Measurements from ENCODE around the gene ATP5ME. TPM values are rescaled to one million over a fixed set of nuclear protein-coding genes. Genes with fewer than 3 reads are reported as not detected.

The ATP5ME gene
- total and polyA plus RNA-seq, 3 donors from 2014 or later = 123 to 299 (median 139) TPM

GRCh38 chr4:629915-630641 is 44.0 kb downstream of the ATP5ME start:
- Histone ChIP-seq H3K4me1 (no peaks in the 10 kb centered on the region), H3K27me3 (no peaks in the 10 kb centered on the region), H3K4me3 (no peak overlapping the region), H3K36me3 (ENCODE audit: low read depth, missing control alignments) (no peaks in the 10 kb centered on the region), H3K9me3 (no peaks in the 10 kb centered on the region), H3K27ac (no peak overlapping the region)
- TF ChIP-seq POLR2A (IDR thresholded peaks at IDR 0.05) (no peak), CTCF (IDR thresholded peaks at IDR 0.05) (no peak)
- 57 to 71% methylated on average over 14 to 20 of the region's 20 CpGs for WGBS, 2 donors
- no peak for DNase-seq
- intact Hi-C loops (cut with DNase I; ENCODE audit: low total_unique reads) = no loop called here

- no peak for TF ChIP-seq CTCF (IDR thresholded peaks at IDR 0.05)
- no peak for TF ChIP-seq POLR2A (IDR thresholded peaks at IDR 0.05)
- no peaks in the 10 kb centered on the region for H3K36me3 ChIP-seq (ENCODE audit: low read depth, missing control alignments)
- DNase-seq = no peak
- H3K9me3 ChIP-seq = no peaks in the 10 kb centered on the region
- H3K27me3 ChIP-seq = no peaks in the 10 kb centered on the region
- no peak overlapping the region for H3K27ac ChIP-seq
- H3K4me1 ChIP-seq = no peaks in the 10 kb centered on the region
- intact Hi-C loops (cut with DNase I; ENCODE audit: low total_unique reads) = no loop called here
- no peak overlapping the region for H3K4me3 ChIP-seq
- 77 to 82% methylated on average over 4 to 9 of the region's 9 CpGs for WGBS, 2 donors
Observed at GRCh38 chr4:629636-629914, 44.5 kb downstream of the ATP5ME start.

- H3K27me3 ChIP-seq = no peaks in the 10 kb centered on the region
- no peak for DNase-seq
- intact Hi-C loops (cut with DNase I; ENCODE audit: low total_unique reads) = no loop called here
- 92 to 93% methylated on average over 13 to 25 of the region's 27 CpGs for WGBS, 2 donors
- H3K36me3 ChIP-seq (ENCODE audit: low read depth, missing control alignments) = no peaks in the 10 kb centered on the region
- TF ChIP-seq POLR2A (IDR thresholded peaks at IDR 0.05) (no peak), CTCF (IDR thresholded peaks at IDR 0.05) (no peak)
- no peaks in the 10 kb centered on the region for H3K4me1 ChIP-seq
- no peak overlapping the region for H3K27ac ChIP-seq
- no peak overlapping the region for H3K4me3 ChIP-seq
- H3K9me3 ChIP-seq = no peaks in the 10 kb centered on the region
Observed at GRCh38 chr4:628821-629635, 45.0 kb downstream of the ATP5ME start.

- no peak for DNase-seq
- no peaks in the 10 kb centered on the region for H3K36me3 ChIP-seq (ENCODE audit: low read depth, missing control alignments)
- H3K27me3 ChIP-seq = no peaks in the 10 kb centered on the region
- H3K9me3 ChIP-seq = no peaks in the 10 kb centered on the region
- TF ChIP-seq CTCF (IDR thresholded peaks at IDR 0.05) (no peak), POLR2A (IDR thresholded peaks at IDR 0.05) (no peak)
- H3K27ac ChIP-seq = no peak overlapping the region
- intact Hi-C loops (cut with DNase I; ENCODE audit: low total_unique reads) = no loop called here
- no peak overlapping the region for H3K4me3 ChIP-seq
- no peaks in the 10 kb centered on the region for H3K4me1 ChIP-seq
- 84 to 92% methylated on average over 4 to 15 of the region's 17 CpGs for WGBS, 2 donors
Observed at GRCh38 chr4:628311-628741, 45.8 kb downstream of the ATP5ME start.
